ENCODE data around the gene CCDC6.
"Not testable (repeated sequence)": the region's sequence is repeated elsewhere in the genome, so short reads cannot be mapped to it uniquely, and the experiment has no call there.

The CCDC6 gene

DNA sequence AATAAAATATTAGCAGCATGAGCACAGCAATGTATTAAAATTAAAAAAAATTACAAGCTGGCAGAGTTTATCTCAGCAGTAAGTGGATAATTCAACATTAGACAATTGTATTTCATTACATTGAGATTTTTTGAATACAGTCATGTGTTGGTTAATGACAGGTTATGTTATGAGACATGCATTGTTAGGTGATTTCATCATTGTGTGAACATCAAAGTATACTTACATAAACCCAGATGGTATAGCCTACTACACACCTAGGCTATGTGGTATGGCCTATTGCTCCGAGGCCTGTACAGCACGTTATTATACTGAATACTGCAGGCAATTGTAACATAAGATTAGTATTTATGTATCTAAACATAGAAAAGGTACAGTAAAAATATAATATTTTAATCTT lies 29.7 kb downstream of the CCDC6 start:
- no peak overlapping the region for H3K4me3 ChIP-seq (ENCODE audit: low read depth, low read length)
- TF ChIP-seq, protein P1, sequence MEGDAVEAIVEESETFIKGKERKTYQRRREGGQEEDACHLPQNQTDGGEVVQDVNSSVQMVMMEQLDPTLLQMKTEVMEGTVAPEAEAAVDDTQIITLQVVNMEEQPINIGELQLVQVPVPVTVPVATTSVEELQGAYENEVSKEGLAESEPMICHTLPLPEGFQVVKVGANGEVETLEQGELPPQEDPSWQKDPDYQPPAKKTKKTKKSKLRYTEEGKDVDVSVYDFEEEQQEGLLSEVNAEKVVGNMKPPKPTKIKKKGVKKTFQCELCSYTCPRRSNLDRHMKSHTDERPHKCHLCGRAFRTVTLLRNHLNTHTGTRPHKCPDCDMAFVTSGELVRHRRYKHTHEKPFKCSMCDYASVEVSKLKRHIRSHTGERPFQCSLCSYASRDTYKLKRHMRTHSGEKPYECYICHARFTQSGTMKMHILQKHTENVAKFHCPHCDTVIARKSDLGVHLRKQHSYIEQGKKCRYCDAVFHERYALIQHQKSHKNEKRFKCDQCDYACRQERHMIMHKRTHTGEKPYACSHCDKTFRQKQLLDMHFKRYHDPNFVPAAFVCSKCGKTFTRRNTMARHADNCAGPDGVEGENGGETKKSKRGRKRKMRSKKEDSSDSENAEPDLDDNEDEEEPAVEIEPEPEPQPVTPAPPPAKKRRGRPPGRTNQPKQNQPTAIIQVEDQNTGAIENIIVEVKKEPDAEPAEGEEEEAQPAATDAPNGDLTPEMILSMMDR (IDR thresholded peaks at IDR 0.05; ENCODE audit: borderline replicate concordance, insufficient read depth, low read depth, low read length) = no peak

DNA sequence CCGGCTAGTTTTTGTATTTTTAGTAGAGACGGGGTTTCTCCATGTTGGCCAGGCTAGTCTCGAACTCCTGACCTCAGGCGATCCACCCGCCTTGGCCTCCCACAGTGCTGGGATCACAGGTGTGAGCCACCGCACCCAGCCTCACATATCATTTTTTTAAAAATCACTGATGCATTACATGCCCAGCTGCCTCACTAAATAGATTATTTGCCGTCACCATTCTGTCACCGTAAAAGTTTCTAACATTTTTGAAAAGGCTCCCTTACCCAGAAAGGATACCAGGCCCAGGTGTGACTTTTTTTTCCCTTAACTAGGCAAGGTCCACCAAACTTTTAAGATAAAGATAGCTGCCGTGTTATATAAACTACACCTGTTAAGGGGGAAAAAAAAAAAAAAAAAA lies 30.1 kb downstream of the CCDC6 start:
- not testable (repeated sequence) for H3K4me3 ChIP-seq (ENCODE audit: low read depth, low read length)

DNA sequence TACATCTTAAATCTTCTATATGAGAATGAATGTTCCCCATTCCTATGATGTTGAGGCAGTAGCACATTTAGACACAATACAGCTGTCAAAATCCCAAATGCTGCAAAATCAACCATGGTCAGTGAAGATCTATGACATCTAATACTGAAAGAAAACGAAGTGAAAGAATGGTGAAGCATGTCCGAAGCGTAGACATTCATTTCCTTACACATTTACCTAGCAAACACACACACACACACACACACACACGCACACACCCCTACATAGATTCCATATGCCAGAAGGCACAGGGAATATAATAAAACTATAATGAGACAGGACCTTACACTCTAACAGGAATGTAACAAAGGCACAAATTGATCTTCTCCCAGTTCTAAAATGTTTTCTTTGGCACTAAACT lies 32.5 kb downstream of the CCDC6 start:
- TF ChIP-seq, protein P1 (IDR thresholded peaks at IDR 0.05; ENCODE audit: borderline replicate concordance, insufficient read depth, low read depth, low read length) = no peak
- no peak overlapping the region for H3K4me3 ChIP-seq (ENCODE audit: low read depth, low read length)

DNA sequence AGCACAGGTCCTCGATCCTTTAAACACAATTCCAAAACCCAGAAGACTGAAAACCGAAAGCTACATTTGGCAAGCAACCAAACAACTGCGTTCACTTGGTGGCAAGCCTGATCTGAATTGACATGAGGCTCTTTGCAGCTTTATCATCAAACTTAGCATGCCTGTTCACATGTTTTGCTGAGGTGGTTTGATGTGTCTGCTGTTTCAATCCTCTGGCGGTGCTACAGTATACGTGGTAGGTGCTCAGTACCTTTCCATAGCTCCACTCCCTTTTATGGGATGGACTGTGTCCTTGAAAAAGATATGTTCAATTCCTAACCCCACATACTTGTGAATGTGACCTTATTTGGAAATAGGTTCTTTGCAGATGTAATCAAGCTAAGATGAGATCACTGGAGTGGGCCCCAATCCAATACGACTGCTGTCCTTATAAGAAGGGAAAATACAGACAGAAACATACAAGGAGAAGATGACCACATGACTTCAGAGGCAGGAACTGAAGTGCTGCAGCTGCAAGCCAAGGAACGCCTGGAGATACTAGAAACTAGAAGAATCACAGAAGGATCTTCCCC lies 33.4 kb downstream of the CCDC6 start:
- H3K4me3 ChIP-seq (ENCODE audit: low read depth, low read length) = no peak overlapping the region
- TF ChIP-seq, protein P1 (IDR thresholded peaks at IDR 0.05; ENCODE audit: borderline replicate concordance, insufficient read depth, low read depth, low read length) = no peak

DNA sequence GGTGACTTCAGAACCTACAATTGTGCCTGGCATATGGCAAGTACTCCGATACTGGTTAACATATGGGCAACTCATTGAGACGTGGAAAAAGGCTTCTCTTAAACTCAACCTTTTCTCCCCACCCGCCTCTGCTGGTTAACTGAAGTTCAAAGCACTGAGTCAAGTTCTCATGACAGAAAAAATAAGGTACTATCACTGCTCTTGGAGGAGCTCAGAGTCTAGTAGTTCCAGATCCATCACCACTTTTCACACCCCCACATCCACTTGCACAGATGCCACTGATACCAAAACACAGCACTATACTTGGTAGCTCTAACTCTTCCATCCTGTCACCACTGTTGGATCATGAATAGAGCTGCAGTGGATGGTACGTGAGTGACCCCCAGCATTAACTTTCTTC lies 36.2 kb downstream of the CCDC6 start:
- TF ChIP-seq, protein P1 (IDR thresholded peaks at IDR 0.05; ENCODE audit: borderline replicate concordance, insufficient read depth, low read depth, low read length) = no peak
- H3K4me3 ChIP-seq (ENCODE audit: low read depth, low read length) = no peak overlapping the region

DNA sequence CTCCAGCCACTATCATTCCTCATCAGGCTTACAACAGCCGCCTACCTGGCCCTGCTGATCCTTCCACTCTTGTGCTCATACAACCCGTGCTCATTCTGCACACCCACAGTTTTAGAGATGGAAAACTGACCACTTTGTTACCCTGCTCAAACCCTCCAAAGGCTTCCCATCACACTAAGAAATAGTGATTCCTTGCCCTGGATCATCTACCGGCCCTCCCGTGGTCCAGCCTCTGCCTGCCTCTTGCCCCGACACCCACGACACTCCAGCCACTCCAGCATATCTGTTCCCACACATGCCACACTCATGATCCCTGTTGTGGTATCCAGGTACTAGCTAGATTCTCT lies 36.8 kb downstream of the CCDC6 start:
- TF ChIP-seq, protein P1 (IDR thresholded peaks at IDR 0.05; ENCODE audit: borderline replicate concordance, insufficient read depth, low read depth, low read length) = no peak

DNA sequence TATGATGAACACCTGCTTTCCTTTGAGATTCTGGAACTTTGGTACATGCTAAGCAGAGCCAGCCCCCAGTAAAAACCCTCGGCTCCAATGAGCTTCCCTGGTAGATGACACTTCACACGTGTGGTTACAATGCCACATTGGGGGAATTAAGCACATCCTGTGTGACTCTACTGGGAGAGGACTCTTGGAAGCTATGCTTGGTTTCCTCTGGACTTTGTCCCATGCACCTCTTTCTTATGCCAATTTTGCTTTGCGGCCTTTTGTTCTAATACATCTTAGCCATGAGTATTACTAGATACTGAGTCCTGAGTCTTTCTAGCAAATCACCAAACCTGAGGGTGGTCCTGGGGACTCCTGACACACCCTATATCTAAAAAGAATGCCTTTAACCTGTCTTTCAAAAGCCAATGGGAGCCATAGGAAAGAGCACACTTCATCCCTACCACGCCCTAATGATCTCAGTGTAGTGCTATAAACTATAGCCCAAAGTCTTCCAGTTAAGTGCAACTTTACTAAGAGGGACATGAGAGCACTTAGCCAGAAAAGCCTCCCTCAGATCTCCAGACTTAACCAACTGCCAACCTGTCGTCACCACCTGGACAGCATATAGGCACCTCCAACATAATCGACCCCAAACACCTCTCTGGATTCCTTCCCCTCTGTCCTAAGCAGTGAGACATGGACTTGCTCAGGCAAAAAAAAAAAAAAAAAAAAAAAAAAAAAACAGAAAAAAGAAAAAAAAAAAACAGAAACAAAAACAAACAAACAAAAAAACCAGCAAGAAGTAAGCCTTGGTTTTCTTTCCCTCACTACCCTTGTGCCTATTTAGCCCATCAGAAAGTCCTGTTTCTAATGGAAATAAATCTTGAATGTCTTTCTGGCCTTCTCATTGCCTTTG lies 37.4 kb downstream of the CCDC6 start:
- H3K4me3 ChIP-seq (ENCODE audit: low read depth, low read length) = no peak overlapping the region
- TF ChIP-seq, protein P1 (IDR thresholded peaks at IDR 0.05; ENCODE audit: borderline replicate concordance, insufficient read depth, low read depth, low read length) = no peak

More for the DNA sequence above, 36.8 kb downstream of the CCDC6 start:
- no peak overlapping the region for H3K4me3 ChIP-seq (ENCODE audit: low read depth, low read length)

All from GM12875 (cell line).